ENCODE data around the gene FAM186B. TPM values are rescaled to one million over a fixed set of nuclear protein-coding genes. Genes with fewer than 3 reads are reported as not detected.

Gene FAM186B
- total and polyA plus RNA-seq, 7 experiments from 2014 or later, result 0.13 to 1.1 (median 0.31) TPM

GRCh38 chr12:49632986-49633702 is 27.7 kb upstream of the FAM186B start:
- H3K27me3 Mint-ChIP-seq, result no peaks in the 10 kb centered on the region
- H3K36me3 Mint-ChIP-seq, result peaks cover 0 to 4% (median 0%) of the 10 kb centered on the region in 5 donors
- no peaks in the 10 kb centered on the region for H3K27me3 ChIP-seq (ENCODE audit: control insufficient read depth in 2 of 2, insufficient read depth in 2 of 2, low read length in 2 of 2)
- H3K4me3 ChIP-seq (ENCODE audit: low read length), result no peak overlapping the region
- peaks cover 6 to 11% of the 10 kb centered on the region in 2 donors for H3K4me1 ChIP-seq (ENCODE audit: control insufficient read depth in 2 of 2, insufficient read depth in 2 of 2, low read length in 2 of 2)
- H3K4me3 Mint-ChIP-seq, result no peak overlapping the region
- intact Hi-C loops (cut with micrococcal nuclease), result no loop called here
- POLR2A ChIA-PET, result interaction anchor here (0.6 to 2.0 kb wide), 2 partner anchors 11 to 37 kb away, joined by 4 to 7 read pairs; no protein-coding TSS in a partner anchor
- no peaks in the 10 kb centered on the region for H3K36me3 ChIP-seq (ENCODE audit: control insufficient read depth in 2 of 3, insufficient read depth in 3 of 3, low read length in 3 of 3)
- H3K9me3 ChIP-seq (ENCODE audit: control insufficient read depth in 2 of 3, low read length in 3 of 3), result no peaks in the 10 kb centered on the region
- peaks cover 10 to 30% (median 21%) of the 10 kb centered on the region in 7 donors for H3K4me1 Mint-ChIP-seq
- no peak for ATAC-seq
- peaks cover 0 to 2% (median 0%) of the 10 kb centered on the region in 11 donors for H3K9me3 Mint-ChIP-seq
- H3K27ac ChIP-seq (ENCODE audit: low read depth, low read length), result no peak overlapping the region
- peak overlapping the region in 1 of 9 donors; percentile 68 for H3K27ac Mint-ChIP-seq
- DNase-seq, result no peak
- CTCF ChIA-PET, result interaction anchor here (0.9 kb wide), 1 partner anchor 75 kb away, joined by 3 read pairs; no protein-coding TSS in a partner anchor

- POLR2A ChIA-PET, result interaction anchor here (0.6 to 2.0 kb wide), 2 partner anchors 10 to 36 kb away, joined by 4 to 7 read pairs; no protein-coding TSS in a partner anchor
- H3K27ac ChIP-seq (ENCODE audit: low read depth, low read length), result no peak overlapping the region
- H3K27me3 ChIP-seq (ENCODE audit: control insufficient read depth in 2 of 2, insufficient read depth in 2 of 2, low read length in 2 of 2), result no peaks in the 10 kb centered on the region
- ATAC-seq (no peak), DNase-seq (no peak)
- CTCF ChIA-PET, result interaction anchor here (0.9 kb wide), 1 partner anchor 76 kb away, joined by 3 read pairs; no protein-coding TSS in a partner anchor
- H3K4me3 ChIP-seq (ENCODE audit: low read length), result no peak overlapping the region
- Mint-ChIP-seq H3K9me3 (peaks cover 0 to 2% (median 0%) of the 10 kb centered on the region in 11 donors), H3K4me3 (no peak overlapping the region), H3K27me3 (no peaks in the 10 kb centered on the region), H3K36me3 (peaks cover 0 to 4% (median 0%) of the 10 kb centered on the region in 5 donors), H3K27ac (peak overlapping the region in 2 of 9 donors; percentile 14 to 51), H3K4me1 (peaks cover 10 to 25% (median 20%) of the 10 kb centered on the region in 7 donors)
- no peaks in the 10 kb centered on the region for H3K36me3 ChIP-seq (ENCODE audit: control insufficient read depth in 2 of 3, insufficient read depth in 3 of 3, low read length in 3 of 3)
- peaks cover 6 to 11% of the 10 kb centered on the region in 2 donors for H3K4me1 ChIP-seq (ENCODE audit: control insufficient read depth in 2 of 2, insufficient read depth in 2 of 2, low read length in 2 of 2)
- H3K9me3 ChIP-seq (ENCODE audit: control insufficient read depth in 2 of 3, low read length in 3 of 3), result no peaks in the 10 kb centered on the region
- intact Hi-C loops (cut with micrococcal nuclease), result no loop called here
Measured at GRCh38 chr12:49632401-49632800, 27.0 kb upstream of the FAM186B start.

- intact Hi-C loops (cut with micrococcal nuclease), result no loop called here
- H3K27me3 ChIP-seq (ENCODE audit: control insufficient read depth in 2 of 2, insufficient read depth in 2 of 2, low read length in 2 of 2), result no peaks in the 10 kb centered on the region
- H3K9me3 ChIP-seq (ENCODE audit: control insufficient read depth in 2 of 3, low read length in 3 of 3), result no peaks in the 10 kb centered on the region
- no peak overlapping the region for H3K27ac ChIP-seq (ENCODE audit: low read depth, low read length)
- H3K4me1 ChIP-seq (ENCODE audit: control insufficient read depth in 2 of 2, insufficient read depth in 2 of 2, low read length in 2 of 2), result peaks cover 4 to 6% of the 10 kb centered on the region in 2 donors
- H3K36me3 ChIP-seq (ENCODE audit: control insufficient read depth in 2 of 3, insufficient read depth in 3 of 3, low read length in 3 of 3), result no peaks in the 10 kb centered on the region
- ChIA-PET CTCF (interaction anchor here (0.6 kb wide), 1 partner anchor 484 kb away, joined by 3 read pairs; no protein-coding TSS in a partner anchor), POLR2A (interaction anchor here (0.6 kb wide), 1 partner anchor 116 kb away, joined by 4 read pairs; no protein-coding TSS in a partner anchor)
- no peak for ATAC-seq
- Mint-ChIP-seq H3K4me1 (peaks cover under 1 to 15% (median 10%) of the 10 kb centered on the region in 7 donors), H3K9me3 (peaks cover 0 to 2% (median 0%) of the 10 kb centered on the region in 11 donors), H3K36me3 (peaks cover 0 to 4% (median 0%) of the 10 kb centered on the region in 5 donors), H3K4me3 (no peak overlapping the region), H3K27ac (peak overlapping the region in 1 of 9 donors; percentile 51), H3K27me3 (no peaks in the 10 kb centered on the region)
- H3K4me3 ChIP-seq (ENCODE audit: low read length), result no peak overlapping the region
- DNase-seq, result no peak
Measured at GRCh38 chr12:49631336-49631907, 26.0 kb upstream of the FAM186B start.

- ChIA-PET POLR2A (interaction anchor here (0.7 kb wide), 1 partner anchor 298 kb away, joined by 3 read pairs; no protein-coding TSS in a partner anchor), CTCF (interaction anchor here (0.6 to 1.6 kb wide), 5 partner anchors 8 to 405 kb away, joined by 3 to 6 read pairs (median 3); no protein-coding TSS in a partner anchor)
- DNase-seq, result peak in 1 of 9 donors; percentile 14
- no peak overlapping the region for H3K27ac Mint-ChIP-seq
- peaks cover 0 to 4% (median 0%) of the 10 kb centered on the region in 5 donors for H3K36me3 Mint-ChIP-seq
- Histone ChIP-seq H3K4me1 (ENCODE audit: control insufficient read depth in 2 of 2, insufficient read depth in 2 of 2, low read length in 2 of 2) (peaks cover 0 to 2% of the 10 kb centered on the region in 2 donors), H3K27ac (ENCODE audit: low read depth, low read length) (no peak overlapping the region), H3K27me3 (ENCODE audit: control insufficient read depth in 2 of 2, insufficient read depth in 2 of 2, low read length in 2 of 2) (no peaks in the 10 kb centered on the region), H3K4me3 (ENCODE audit: low read length) (no peak overlapping the region), H3K36me3 (ENCODE audit: control insufficient read depth in 2 of 3, insufficient read depth in 3 of 3, low read length in 3 of 3) (no peaks in the 10 kb centered on the region), H3K9me3 (ENCODE audit: control insufficient read depth in 2 of 3, low read length in 3 of 3) (no peaks in the 10 kb centered on the region)
- ATAC-seq, result no peak
- H3K27me3 Mint-ChIP-seq, result peaks cover 0 to 3% (median 0%) of the 10 kb centered on the region in 5 donors
- H3K4me1 Mint-ChIP-seq, result peaks cover under 1 to 16% (median 6%) of the 10 kb centered on the region in 7 donors
- no peak overlapping the region for H3K4me3 Mint-ChIP-seq
- intact Hi-C loops (cut with micrococcal nuclease), result loop anchor here in 1 of 2 donors (10.0 kb wide), 1 partner anchor 457 kb away; the partner anchor contains the start of gene SMARCD1
- H3K9me3 Mint-ChIP-seq, result peaks cover 0 to 4% (median 0%) of the 10 kb centered on the region in 11 donors
Measured at GRCh38 chr12:49627752-49628360, 22.4 kb upstream of the FAM186B start.

GRCh38 chr12:49626836-49627235 is 21.4 kb upstream of the FAM186B start:
- DNase-seq, result no peak
- Histone ChIP-seq H3K9me3 (ENCODE audit: control insufficient read depth in 2 of 3, low read length in 3 of 3) (no peaks in the 10 kb centered on the region), H3K27me3 (ENCODE audit: control insufficient read depth in 2 of 2, insufficient read depth in 2 of 2, low read length in 2 of 2) (no peaks in the 10 kb centered on the region), H3K36me3 (ENCODE audit: control insufficient read depth in 2 of 3, insufficient read depth in 3 of 3, low read length in 3 of 3) (no peaks in the 10 kb centered on the region), H3K27ac (ENCODE audit: low read depth, low read length) (no peak overlapping the region), H3K4me1 (ENCODE audit: control insufficient read depth in 2 of 2, insufficient read depth in 2 of 2, low read length in 2 of 2) (peaks cover under 1 to 12% of the 10 kb centered on the region in 2 donors), H3K4me3 (ENCODE audit: low read length) (no peak overlapping the region)
- ChIA-PET CTCF (no interaction called here), POLR2A (no interaction called here)
- no peak for ATAC-seq
- peaks cover 0 to 2% (median 0%) of the 10 kb centered on the region in 11 donors for H3K9me3 Mint-ChIP-seq
- H3K27ac Mint-ChIP-seq, result no peak overlapping the region
- H3K36me3 Mint-ChIP-seq, result peaks cover 0 to 2% (median 0%) of the 10 kb centered on the region in 5 donors
- intact Hi-C loops (cut with micrococcal nuclease), result loop anchor here in 1 of 2 donors (10.0 kb wide), 1 partner anchor 458 kb away; the partner anchor contains the start of gene SMARCD1
- H3K27me3 Mint-ChIP-seq, result peaks cover 0 to 3% (median 0%) of the 10 kb centered on the region in 5 donors
- no peak overlapping the region for H3K4me3 Mint-ChIP-seq
- peaks cover 6 to 20% (median 14%) of the 10 kb centered on the region in 7 donors for H3K4me1 Mint-ChIP-seq

Data from naive thymus-derived CD4-positive, alpha-beta T cell (primary cell).